Fibroblast of gingiva (primary cell): ENCODE results near the gene FOXE1.
A peak's percentile ranks its signal among the peaks of the same experiment; 100 is the strongest.

Source experiments
- DNase-seq: peaks from one replicate; pipeline ENCODE4 v3.0.0-alpha.2; 2011; ENCODE audit warnings: low read depth

Gene FOXE1

DNA sequence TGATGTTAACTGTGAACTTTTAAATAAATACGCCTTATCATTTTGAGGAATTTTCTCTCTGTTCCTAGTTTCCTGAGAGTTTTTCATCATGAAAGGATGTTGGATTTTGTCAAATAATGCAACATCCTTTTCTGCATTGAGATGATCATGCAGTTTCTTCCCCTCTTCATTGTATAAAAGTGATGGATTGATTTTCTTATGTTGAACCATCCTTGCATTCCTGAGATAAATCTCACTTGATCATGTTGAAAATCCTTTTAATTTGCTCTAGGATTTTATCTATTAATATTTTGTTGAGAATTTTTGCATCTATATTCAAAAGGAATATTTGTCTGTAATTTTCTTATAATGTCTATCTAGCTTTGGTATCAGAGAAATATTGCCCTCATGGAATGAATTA is 13.3 kb downstream of the FOXE1 start:
- no peak for DNase-seq

DNA sequence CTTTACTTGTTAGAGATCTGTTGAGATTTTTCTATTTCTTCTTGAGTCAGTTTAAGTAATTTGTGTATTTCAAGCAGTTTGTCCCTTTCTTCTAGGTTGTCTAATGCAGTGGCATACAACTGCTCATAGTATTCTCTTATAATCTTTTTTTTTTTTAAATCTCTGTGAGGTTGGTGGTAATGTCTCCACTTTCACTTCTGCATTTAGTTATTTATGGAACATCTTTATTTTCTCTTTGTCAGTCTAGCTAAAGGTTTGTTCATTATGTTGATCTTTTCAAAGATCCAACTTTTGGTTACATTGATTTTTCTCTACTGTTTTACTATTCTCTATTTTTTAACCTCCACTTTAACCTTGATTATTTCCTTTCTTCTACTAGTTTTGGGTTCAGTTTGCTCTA is 13.8 kb downstream of the FOXE1 start:
- DNase-seq = no peak

DNA sequence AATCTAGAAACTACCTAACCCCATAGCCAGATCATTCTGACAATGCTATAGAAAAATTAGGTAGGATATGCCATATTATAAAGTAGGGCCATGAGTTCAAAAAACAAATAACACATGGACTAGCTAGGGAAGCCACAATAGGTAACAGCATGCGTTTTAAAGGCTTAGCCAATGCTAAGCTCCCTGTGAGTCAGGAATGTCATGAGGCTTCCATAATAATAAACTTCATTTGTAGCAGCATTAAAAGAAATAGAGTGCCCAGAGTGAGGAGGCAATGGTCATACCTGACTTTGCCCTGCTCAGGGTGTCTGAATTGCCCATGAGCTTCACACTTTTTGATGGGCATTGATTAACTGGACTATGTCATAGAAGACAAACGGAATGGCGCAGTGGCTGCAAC is 15.8 kb downstream of the FOXE1 start:
- DNase-seq = no peak

DNA sequence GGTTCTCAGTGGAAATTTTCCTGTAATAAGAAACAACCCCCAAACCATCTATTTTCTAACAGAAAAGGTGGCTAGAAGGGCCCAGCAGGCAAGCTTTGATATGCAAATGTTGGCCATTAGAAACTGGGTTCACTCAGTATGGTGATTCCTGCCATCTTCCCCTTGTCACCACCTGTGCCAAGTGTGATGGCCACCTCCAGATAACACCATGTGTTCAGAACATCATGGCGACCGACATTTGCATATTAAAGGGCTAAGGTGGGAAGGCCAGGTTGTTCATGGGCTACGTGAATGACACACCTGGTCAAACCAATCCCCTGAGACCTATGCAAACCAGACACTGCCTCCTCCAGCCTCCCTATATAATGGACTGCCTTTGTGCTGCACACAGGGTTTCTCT is 20.4 kb downstream of the FOXE1 start:
- no peak for DNase-seq

DNA sequence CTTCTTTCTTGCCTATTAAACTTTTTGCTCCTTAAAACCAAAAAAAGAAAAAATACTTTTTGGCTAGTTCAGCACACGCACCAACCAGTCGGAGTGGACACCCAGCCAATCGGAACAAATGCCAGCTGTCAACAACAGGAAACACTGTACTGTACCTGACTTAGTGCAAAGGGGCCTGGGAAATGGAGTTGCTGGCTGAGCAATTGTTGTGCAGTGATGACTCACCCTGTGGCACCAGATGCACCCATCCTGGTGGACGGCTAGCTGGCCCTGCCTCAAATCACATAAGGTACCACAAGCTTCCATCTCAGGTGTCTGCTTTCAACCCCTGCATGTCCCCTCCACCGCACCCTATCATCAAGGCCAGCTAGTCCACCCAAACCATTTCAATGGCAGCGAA is 20.9 kb downstream of the FOXE1 start:
- no peak for DNase-seq

DNA sequence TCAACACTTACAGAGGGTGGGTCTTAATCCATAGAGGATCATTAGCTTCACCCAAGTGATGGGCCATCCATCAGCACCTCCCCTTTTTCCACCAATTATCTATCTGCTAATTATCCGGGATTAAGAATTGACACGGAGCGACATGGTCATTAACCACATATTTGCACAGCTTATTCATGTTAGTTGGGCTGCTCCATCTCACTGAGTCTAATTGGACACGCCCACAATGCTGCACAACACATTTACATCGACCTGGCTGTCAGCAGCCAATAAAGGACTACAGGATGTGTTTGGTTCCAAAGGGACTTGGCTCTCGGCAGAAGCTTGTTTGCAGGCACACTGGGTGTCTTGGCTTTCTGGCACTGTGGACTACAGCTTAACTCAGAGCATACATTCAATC is 21.6 kb downstream of the FOXE1 start:
- no peak for DNase-seq

DNA sequence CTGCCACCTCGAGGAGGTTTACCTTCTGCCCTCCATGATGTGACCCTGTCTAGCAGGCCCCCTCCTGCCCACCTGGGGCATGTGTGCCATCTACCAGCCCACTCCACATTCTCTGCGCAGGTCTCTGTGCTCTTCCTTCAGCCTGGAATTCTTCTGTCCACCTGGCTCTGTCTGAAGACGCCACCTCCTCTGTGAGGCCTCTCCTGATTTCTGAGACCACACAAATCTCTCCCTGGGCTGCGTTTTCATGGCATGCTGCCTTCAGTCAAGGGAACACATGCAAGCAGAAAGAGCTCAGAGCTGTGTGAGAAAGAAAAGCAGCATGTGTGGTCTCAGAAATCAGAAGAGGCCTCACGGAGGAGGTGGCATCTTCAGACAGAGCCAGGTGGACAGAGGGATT is 22.1 kb downstream of the FOXE1 start:
- no peak for DNase-seq

DNA sequence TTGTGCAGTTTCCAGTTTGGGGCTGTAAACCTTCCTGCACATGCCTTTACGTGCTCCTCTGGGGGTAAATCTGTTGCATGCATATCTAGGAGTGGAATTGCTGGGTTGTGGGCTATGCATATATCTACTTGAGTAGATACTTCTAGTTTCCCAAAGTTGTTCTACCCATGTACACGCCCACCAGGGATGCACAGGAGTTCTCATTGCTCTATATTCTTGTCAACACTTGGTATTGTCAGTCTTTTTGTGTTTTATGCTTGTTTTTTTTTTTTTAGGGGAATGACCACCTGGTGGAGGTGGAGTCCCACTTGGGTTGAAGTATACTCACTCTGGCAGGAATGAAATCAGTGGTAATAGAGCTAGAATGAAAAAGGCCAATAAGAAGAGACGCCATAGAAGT is 23.0 kb downstream of the FOXE1 start:
- no peak for DNase-seq

DNA sequence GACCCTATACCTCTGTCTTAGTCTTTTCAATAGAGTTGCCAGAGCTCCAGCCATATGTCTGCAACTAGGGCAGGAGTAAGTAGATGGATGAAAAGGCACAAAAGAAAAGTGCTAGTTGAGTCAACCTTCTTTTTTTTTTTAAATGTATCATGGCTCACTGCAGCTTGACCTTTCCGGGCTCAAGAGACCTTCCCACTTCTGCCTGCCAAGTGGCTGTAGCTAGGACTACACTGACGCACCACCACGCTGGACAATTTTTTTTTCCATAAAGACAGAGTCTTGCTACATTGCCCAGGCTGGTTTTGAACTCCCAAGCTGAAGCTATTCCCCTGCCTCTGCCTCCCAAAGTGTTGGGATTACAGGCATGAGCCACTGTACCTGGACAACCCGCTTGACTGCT is 27.3 kb downstream of the FOXE1 start:
- DNase-seq = no peak

DNA sequence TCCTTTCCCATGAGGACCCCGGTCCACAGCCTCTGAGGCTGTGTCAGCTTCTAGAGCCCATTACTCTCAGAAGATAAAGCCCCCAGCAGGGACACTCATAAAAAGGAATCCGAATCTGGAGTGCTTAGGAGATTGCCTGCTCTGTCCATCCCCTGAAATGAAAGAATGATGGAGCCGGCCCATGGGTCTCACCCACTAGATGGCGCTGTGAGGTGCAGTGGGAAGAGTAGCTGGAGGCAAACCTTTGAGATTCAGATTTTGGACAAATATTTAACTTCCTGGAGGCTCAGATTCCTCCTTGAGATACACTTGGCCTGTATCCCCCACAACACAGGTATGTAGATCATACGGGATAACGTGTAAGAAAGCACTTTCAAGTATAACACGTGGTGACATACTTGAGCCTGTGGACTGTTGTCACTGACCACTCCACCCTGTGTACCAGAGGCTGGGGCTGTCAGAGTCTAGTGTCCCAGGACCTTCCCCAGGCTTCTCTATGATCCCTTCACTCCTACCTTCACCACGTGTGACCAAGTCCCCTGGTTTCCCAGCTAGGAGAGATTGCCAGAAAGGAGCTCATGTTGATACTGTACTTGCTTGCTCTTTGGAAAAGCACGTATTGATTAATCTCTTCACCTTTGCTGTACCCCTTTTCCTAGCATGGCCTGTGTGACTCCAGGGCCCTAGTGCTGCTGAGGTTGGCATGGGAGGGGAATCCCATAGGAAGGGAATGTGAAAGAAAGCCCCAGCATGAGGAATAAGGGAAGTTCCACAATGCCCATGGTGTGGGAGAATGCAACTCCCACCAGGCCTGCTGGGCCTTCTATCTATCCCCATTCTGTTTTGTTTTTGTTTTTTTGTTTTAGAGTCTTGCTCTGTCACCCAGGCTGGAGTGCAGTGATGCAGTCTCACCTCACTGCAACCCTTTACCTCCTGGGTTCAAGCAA is 37.2 kb downstream of the FOXE1 start:
- DNase-seq = no peak

DNA sequence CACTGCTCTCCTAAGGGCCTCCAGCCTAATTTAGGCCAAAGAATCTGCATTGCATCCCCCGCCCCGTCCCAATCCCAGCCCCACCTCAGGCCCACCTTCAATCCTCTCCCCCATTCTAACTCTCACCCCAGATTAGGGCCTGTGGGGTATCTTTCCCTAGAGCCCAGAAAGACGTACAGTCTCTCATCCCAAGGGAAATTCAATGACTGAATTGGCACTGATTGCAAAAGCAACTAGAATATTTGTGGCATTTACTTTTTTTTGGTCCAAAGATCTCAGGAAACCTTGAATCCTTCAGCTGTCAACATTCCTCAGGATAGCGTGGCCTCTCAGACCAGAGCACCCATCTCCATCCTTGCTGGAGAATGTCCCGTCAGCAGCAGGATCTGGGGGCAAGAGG is 38.7 kb downstream of the FOXE1 start:
- DNase-seq = no peak

DNA sequence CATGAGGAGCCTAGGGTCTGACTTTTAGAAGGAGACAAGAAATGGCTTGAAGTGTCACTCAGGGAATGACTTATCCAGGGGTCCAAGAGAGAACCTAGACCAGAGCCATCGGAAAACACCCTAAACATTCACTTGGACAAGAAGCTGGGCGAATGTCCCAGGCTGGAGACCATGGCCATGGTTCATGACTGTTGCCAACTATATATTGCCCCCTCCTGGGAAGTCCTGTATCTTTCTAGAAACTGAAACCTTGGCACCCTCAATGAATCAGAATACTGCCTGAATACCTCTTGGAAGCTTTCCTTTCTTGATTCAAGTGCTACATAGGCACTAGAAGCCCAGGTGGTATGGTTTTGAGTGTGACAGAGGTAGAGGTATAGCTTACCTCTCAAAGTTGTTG is 39.4 kb downstream of the FOXE1 start:
- DNase-seq = no peak

DNA sequence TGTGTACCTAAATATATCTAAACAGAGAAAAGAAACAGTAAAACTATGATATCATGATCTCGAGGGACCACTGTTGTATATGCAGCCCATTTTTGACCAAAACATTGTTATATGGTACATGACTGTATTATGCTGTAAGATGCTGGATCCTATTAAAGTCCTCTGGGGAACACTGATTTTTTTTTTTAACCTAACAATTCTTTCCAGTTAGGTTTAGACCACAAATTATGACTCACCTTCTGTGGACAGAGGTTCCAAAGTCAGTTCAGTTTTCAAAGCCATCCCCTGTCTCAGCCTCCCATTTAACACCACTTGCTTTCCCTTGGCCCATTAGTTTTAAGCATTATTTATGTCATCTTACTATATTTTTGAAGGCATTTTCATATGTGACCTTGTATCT is 42.2 kb downstream of the FOXE1 start:
- no peak for DNase-seq

DNA sequence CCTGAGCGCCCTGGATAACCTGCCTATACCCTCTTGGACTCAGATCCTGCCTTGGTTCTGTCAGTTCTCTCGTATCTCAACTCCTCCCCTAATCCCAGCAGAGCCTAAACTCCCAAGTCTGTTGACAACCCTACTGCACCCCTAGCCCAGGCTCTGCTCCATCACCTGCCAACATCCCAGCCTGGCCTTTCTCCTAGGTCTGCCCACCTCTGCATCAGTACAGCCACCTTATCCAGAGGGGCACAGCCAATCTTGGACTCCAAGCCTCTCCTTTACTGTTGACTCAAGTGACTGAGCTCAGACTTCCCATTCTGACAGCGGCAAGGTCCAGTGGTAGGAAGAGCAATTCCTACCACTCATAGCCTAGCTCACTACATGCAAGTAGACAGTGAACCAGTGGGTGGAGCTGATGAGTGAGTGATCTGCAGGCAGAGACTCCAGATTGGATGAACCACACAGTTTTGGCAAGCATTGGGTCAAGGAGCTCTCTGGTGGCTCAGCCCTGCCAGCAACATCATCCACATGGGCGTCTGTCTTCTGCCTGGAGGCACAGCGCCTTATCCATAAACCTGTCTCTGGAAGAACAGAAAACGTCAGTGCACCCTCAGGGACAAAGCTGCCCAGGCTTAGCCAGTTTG is 42.8 kb downstream of the FOXE1 start:
- no peak for DNase-seq

DNA sequence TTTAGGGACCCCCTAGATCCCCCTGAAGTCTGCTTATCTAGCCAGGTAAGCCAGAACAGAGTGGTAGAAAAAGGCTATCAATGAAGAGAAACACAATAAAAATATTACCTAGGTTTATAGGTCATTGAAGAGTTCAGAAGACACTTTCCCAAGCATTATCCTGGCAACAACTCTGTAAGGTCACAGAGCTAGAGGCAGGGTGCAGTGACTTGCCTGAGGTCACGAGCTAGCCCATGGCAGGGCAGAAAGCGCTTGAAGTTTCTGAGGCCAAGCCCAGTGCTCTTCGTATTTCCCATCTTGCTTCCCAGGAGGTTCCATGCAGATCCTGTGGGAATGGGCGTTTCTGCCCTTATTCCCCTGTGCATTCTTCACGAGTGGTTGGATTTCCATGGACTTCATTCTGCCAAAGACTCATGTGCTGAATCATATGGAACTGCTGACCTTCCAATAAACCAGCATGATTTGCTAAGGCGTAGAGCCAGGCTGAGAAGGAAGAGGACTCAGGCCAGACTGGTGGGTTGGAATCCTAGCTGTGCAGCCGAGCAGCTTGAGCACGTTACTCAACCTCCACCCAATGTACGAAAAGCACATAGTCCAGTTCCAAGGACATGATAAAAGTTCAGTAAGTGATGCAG is 47.2 kb downstream of the FOXE1 start:
- peak; percentile 60 for DNase-seq

DNA sequence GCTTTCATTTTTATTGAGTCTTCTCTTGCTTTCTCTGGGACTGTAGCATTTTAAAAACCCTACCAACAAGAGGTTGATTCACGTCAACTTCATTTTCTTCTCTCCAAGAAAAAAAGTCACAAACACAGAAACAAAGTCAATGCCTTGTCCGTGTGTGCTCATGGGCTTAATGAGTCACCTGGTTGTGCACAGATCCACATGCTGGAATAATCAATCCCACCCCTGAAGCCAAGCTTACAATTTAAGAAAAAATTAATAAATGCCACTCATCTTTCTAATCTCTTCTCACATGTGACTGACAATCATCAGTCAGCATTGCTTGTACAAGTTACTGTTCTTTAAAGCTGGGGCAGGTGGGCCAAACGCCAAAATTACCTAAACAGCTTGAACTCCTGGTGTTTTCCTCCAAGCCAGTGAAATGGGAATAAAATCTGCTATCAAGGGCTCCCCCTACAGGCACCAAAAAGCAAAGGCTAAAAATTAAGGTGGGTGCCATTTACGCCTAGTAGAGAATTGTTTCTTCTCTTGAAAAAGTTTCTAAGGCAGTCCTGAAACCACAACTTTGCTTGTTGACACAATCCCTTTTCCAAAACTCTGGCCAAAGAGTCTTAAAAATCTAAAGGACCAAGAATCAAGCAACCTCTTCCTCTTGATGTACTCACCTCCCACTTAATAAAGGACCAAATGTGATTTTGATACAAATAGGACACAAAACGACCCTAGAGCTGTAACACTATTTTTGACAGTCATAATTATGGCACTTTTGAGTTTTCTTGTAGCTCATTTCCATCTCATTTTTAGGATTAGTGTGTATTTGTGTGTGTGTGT is 47.9 kb downstream of the FOXE1 start:
- peak; percentile 23 for DNase-seq

DNA sequence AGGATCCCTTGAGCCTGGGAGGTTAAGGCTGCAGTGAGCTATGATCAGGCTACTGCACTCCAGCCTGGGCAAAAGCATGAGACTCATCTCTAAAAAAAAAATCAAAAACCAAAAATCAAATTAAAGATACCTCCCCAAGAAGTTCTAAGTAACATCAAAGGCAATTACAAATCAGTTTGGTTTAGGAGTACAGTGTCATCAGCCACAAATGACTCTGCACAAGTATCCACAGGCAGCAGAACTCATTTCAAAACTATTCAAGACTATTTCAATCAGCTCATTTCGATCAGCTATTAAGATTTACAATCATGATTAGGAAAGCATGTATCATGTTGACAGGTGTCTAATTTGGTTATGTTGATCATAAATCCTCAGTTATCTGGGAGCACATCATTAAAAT is 50.2 kb downstream of the FOXE1 start:
- DNase-seq = no peak

DNA sequence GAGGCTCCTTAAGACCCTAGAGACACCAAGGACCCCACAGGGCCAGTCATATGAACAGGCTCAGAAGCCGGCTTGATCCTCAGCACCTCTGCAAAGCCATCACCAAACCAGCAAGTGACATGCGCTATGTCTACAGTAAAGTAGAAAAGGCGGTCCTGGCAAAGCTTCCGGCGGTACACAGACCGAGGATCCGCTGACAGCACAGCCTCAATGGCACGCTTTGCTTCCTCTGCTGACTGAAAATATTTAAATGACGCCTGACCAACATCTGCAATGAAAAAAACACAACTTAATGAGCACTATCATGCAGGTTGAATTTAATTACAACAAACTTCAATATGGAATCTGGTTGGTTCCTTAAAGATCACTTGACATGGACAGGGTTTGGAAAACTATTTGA is 51.7 kb downstream of the FOXE1 start:
- DNase-seq = no peak

DNA sequence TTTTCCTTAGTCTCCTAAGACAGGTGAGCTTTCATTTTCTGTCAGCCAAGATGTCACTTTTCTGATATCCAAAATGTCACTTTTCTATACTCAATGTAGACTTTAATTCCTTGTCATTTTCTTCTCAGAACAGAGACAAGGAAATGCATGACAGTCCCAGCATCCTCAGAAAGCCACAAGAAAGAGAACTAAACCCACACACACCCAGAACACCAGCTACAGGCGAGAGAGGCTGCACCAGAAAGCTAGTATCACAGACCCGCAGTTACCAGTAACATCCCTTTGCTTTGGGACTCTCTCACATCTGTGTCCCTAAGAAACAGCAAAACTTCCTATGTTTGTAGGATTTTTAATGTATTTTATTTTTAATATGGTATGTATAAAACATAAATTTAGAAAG is 52.2 kb downstream of the FOXE1 start:
- no peak for DNase-seq
